Measurements from ENCODE around the gene VANGL2.
A peak's percentile ranks its signal among the peaks of the same experiment; 100 is the strongest.

VANGL2 gene

DNA sequence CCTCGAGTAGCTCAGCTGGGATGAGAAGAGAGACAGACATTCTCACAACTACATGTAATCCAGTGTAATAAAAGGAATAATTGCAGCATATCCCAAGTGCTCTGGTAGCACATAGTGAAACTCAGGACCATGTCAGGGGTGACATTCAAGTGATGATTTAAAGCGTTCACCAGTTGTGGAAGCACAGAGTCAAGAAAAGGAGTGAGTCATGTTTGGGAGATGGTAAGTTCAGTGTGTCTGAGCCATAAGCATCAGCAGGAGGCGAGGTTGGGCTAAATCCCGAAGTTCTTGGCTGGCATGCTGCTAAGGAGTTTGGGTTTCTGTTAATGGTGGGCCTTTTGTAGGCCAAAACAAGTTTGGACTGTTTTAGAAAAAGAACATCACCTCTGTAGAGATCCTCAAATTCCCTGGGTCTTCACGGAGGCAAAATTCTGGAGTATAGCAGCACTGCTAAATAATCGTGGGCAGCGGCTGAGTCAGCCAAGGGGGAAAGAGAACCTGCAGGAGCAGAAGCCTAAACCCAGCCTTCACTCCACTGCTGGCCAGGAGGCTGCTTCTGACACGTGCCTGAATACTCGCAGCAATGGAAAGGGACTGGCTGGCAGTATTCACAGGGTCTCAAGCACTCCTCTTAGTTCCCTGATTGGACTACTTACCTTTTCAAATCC, 40.7 kb upstream of the VANGL2 start:
- no peaks in the 10 kb centered on the region for H3K27me3 ChIP-seq (ENCODE audit: insufficient read depth, insufficient read length)
- H3K36me3 ChIP-seq (ENCODE audit: insufficient read depth, insufficient read length, low read length) = peaks cover 65% of the 10 kb centered on the region
- peaks cover 23% of the 10 kb centered on the region for H3K4me1 ChIP-seq (ENCODE audit: insufficient read depth, insufficient read length)
- no peak for DNase-seq (ENCODE audit: low read depth, low spot score)
- H3K4me3 ChIP-seq (ENCODE audit: insufficient read length, low read depth) = no peak overlapping the region
- no peak for TF ChIP-seq SUZ12 (IDR thresholded peaks at IDR 0.05; ENCODE audit: extremely low read depth, insufficient read depth, insufficient read length)
- TF ChIP-seq ZNF274 (IDR thresholded peaks at IDR 0.05; ENCODE audit: low read depth, low read length) = no peak
- TF ChIP-seq YY1 (IDR thresholded peaks at IDR 0.05; ENCODE audit: insufficient read depth, insufficient read length) = no peak
- peak overlapping the region; percentile 6 for H3K9ac ChIP-seq (ENCODE audit: insufficient read length, low read depth)
- no peaks in the 10 kb centered on the region for H3K9me3 ChIP-seq (ENCODE audit: insufficient read depth, low read length)

DNA sequence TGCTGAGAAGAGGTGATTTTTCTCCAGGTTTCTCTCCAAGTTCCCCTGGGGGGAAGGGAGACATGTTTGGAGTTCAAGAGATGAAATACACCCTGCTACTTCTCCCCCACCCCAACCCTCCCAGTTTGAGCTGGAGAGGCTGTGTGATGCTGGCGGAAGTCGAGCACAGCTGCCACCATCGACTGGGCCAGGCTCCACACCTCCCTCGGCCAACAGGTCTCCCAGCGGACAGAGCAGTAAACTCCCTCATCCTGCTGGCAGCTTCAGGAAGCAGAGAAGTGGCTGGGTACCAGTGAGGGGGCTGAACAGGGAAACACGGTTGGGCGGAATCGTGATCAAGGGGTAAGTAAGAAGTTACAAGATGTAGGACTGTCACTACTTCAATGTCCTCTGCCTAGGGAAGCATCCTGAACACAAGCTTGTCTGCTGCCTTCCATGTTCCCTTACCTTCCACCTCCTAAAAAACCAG, 40.1 kb upstream of the VANGL2 start:
- no peak for DNase-seq (ENCODE audit: low read depth, low spot score)
- H3K36me3 ChIP-seq (ENCODE audit: insufficient read depth, insufficient read length, low read length) = peaks cover 59% of the 10 kb centered on the region

DNA sequence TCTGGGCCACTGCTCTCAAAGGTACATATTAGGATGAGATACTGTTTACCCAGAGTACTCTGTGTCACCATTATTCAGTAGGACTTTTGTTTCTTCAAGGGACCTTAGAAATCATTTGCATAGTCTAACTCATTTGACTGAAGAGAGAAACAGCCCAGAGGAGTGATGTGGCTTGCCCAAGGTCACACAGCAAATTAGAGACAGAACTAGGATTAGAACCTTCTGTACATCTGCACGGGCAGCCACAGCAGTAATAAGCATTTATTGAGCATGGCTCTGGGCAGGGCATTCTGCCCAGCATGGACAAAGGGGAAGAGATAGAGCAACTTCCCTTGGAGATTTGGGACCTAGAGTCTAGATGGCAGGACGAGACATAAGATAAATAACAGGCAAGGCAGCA, 39.2 kb upstream of the VANGL2 start:
- no peak for DNase-seq (ENCODE audit: low read depth, low spot score)
- Histone ChIP-seq H3K4me1 (ENCODE audit: insufficient read depth, insufficient read length) (peaks cover 23% of the 10 kb centered on the region), H3K27me3 (ENCODE audit: insufficient read depth, insufficient read length) (no peaks in the 10 kb centered on the region), H3K4me3 (ENCODE audit: insufficient read length, low read depth) (no peak overlapping the region), H3K9ac (ENCODE audit: insufficient read length, low read depth) (no peak overlapping the region), H3K36me3 (ENCODE audit: insufficient read depth, insufficient read length, low read length) (peaks cover 50% of the 10 kb centered on the region), H3K9me3 (ENCODE audit: insufficient read depth, low read length) (no peaks in the 10 kb centered on the region)
- TF ChIP-seq YY1 (IDR thresholded peaks at IDR 0.05; ENCODE audit: insufficient read depth, insufficient read length) = no peak
- TF ChIP-seq SUZ12 (IDR thresholded peaks at IDR 0.05; ENCODE audit: extremely low read depth, insufficient read depth, insufficient read length) = no peak
- TF ChIP-seq ZNF274 (IDR thresholded peaks at IDR 0.05; ENCODE audit: low read depth, low read length) = no peak

More for the DNA sequence above, 40.1 kb upstream of the VANGL2 start:
- Histone ChIP-seq H3K9ac (ENCODE audit: insufficient read length, low read depth) (no peak overlapping the region), H3K27me3 (ENCODE audit: insufficient read depth, insufficient read length) (no peaks in the 10 kb centered on the region), H3K9me3 (ENCODE audit: insufficient read depth, low read length) (no peaks in the 10 kb centered on the region), H3K4me1 (ENCODE audit: insufficient read depth, insufficient read length) (peaks cover 23% of the 10 kb centered on the region), H3K4me3 (ENCODE audit: insufficient read length, low read depth) (no peak overlapping the region)
- TF ChIP-seq SUZ12 (IDR thresholded peaks at IDR 0.05; ENCODE audit: extremely low read depth, insufficient read depth, insufficient read length) = no peak

DNA sequence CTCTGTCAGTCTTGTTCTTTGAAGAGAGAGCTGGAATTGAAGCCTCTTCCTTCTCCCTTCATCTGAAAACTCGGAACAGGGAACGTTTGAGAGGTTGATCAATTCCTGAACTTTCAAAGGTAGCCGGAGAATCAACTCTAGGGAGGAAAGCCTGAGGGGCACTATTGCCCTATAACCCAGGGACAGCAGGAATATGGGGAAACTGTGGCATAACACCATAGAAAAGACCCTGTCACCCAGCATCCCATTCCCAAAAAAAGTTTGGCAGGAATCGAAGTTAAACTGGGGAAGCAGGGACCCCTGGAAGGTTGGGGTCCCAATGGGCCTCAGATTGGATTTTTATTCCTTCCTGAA, 38.6 kb upstream of the VANGL2 start:
- Histone ChIP-seq H3K36me3 (ENCODE audit: insufficient read depth, insufficient read length, low read length) (peaks cover 44% of the 10 kb centered on the region), H3K4me1 (ENCODE audit: insufficient read depth, insufficient read length) (peaks cover 23% of the 10 kb centered on the region), H3K9ac (ENCODE audit: insufficient read length, low read depth) (peak overlapping the region; percentile 43), H3K27me3 (ENCODE audit: insufficient read depth, insufficient read length) (no peaks in the 10 kb centered on the region), H3K4me3 (ENCODE audit: insufficient read length, low read depth) (no peak overlapping the region), H3K9me3 (ENCODE audit: insufficient read depth, low read length) (no peaks in the 10 kb centered on the region)
- TF ChIP-seq SUZ12 (IDR thresholded peaks at IDR 0.05; ENCODE audit: extremely low read depth, insufficient read depth, insufficient read length) (no peak), YY1 (IDR thresholded peaks at IDR 0.05; ENCODE audit: insufficient read depth, insufficient read length) (no peak), ZNF274 (IDR thresholded peaks at IDR 0.05; ENCODE audit: low read depth, low read length) (no peak)
- no peak for DNase-seq (ENCODE audit: low read depth, low spot score)

DNA sequence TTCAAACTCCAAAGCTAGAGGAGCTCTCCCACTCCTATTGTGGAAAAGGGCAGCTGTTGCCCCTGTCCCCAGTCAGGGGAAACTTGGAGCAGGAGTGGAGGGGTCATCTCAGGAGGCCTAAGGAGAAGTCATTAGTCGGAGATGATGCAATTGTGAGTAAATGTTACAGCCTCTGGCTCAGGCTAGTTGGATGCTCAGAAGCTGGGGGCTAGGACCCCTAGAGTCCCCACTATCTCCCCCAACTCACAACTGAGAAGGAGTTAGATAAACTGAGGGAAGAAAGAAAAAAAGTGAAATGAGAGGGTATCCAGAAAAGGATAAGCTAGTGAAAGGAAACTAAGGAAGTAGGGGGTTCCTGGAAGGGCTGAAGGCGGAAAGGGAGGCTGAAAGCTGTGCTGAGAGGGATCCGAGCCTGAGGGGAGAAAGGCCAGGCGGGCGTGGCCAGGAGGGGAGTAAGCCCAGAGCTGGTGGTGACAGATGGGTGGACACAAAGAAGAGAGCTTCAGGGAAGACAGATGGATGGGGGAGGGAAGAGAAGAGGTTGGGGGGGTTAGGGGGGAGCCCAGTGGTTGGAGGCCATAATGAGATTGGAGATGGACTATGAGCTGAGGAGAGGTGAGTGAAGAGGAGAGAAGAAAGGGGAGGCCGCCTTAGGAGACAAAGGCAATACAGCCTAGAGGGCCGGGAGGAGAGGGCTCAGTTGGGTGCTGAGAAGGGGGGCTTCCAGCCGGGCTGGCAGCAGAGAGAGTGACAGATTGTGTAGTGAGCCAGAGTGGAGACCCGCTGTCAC, 38.0 kb upstream of the VANGL2 start:
- no peak for DNase-seq (ENCODE audit: low read depth, low spot score)
- no peaks in the 10 kb centered on the region for H3K27me3 ChIP-seq (ENCODE audit: insufficient read depth, insufficient read length)
- peak overlapping the region; percentile 61 for H3K9ac ChIP-seq (ENCODE audit: insufficient read length, low read depth)
- H3K4me1 ChIP-seq (ENCODE audit: insufficient read depth, insufficient read length) = peaks cover 23% of the 10 kb centered on the region
- TF ChIP-seq SUZ12 (IDR thresholded peaks at IDR 0.05; ENCODE audit: extremely low read depth, insufficient read depth, insufficient read length) (no peak), ZNF274 (IDR thresholded peaks at IDR 0.05; ENCODE audit: low read depth, low read length) (no peak), YY1 (IDR thresholded peaks at IDR 0.05; ENCODE audit: insufficient read depth, insufficient read length) (no peak)
- peaks cover 38% of the 10 kb centered on the region for H3K36me3 ChIP-seq (ENCODE audit: insufficient read depth, insufficient read length, low read length)
- no peak overlapping the region for H3K4me3 ChIP-seq (ENCODE audit: insufficient read length, low read depth)
- H3K9me3 ChIP-seq (ENCODE audit: insufficient read depth, low read length) = no peaks in the 10 kb centered on the region

DNA sequence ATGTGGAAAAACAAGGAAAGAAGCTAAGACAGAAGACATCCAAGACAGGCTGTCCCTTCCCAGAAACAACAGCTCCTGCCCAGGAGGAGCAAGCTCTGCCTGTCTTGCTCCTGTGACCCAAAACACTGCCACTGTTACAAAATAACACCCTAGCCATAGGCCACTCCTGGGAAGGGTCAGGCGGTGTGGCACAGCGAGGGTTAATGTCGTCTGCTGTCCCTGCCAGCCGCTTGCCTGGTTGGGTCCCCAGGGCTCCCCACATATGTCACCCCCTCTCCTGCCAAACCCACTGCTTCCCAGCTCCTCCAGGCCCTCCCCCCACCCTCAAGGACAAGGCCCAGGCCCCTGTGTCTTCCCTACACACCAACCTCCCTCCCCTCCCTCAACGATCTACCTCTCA, 37.4 kb upstream of the VANGL2 start:
- Histone ChIP-seq H3K36me3 (ENCODE audit: insufficient read depth, insufficient read length, low read length) (peaks cover 32% of the 10 kb centered on the region), H3K9me3 (ENCODE audit: insufficient read depth, low read length) (no peaks in the 10 kb centered on the region), H3K9ac (ENCODE audit: insufficient read length, low read depth) (peak overlapping the region; percentile 61), H3K27me3 (ENCODE audit: insufficient read depth, insufficient read length) (no peaks in the 10 kb centered on the region), H3K4me3 (ENCODE audit: insufficient read length, low read depth) (no peak overlapping the region), H3K4me1 (ENCODE audit: insufficient read depth, insufficient read length) (peaks cover 23% of the 10 kb centered on the region)
- TF ChIP-seq ZNF274 (IDR thresholded peaks at IDR 0.05; ENCODE audit: low read depth, low read length) (no peak), YY1 (IDR thresholded peaks at IDR 0.05; ENCODE audit: insufficient read depth, insufficient read length) (no peak), SUZ12 (IDR thresholded peaks at IDR 0.05; ENCODE audit: extremely low read depth, insufficient read depth, insufficient read length) (no peak)
- DNase-seq (ENCODE audit: low read depth, low spot score) = no peak

DNA sequence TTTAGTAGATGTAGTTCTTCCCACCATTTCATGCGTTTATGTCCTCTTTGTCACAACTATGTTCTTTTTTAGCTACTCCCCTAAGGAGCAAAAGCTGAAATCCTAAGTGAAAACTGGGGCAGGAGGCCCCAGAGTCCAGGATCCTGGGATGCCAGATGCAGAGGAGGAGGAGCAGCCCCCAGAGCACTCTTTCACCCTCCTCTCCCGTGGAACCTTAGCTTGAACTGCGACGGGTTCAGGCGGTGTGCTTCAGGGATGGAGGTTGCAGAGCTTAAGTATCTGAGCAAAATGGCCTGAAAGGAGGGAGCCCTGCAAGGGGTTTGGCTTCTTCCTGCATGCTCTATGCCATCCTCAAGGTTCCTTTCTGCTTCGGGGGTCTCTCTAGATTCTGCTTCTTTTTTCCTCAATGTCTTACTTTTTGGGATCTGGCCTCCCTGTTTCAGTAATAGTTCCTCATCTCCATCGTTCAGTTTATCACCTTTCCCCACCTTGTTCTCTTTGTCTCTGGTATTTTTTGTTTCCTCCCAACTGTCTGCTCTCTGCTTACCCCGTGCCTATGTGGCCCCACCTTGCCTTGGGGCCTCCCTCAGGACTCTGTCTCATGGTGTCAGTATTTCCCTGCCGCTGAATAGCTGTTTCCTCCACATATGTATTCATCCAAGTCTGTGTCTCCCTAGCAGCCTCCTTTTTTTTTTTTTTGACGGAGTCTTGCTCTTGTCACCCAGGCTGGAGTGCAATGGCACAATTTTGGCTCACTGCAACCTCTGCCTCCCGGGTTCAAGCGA, 36.2 kb upstream of the VANGL2 start:
- H3K9ac ChIP-seq (ENCODE audit: insufficient read length, low read depth) = peak overlapping the region; percentile 22
- TF ChIP-seq ZNF274 (IDR thresholded peaks at IDR 0.05; ENCODE audit: low read depth, low read length) (no peak), SUZ12 (IDR thresholded peaks at IDR 0.05; ENCODE audit: extremely low read depth, insufficient read depth, insufficient read length) (no peak), YY1 (IDR thresholded peaks at IDR 0.05; ENCODE audit: insufficient read depth, insufficient read length) (no peak)
- no peak for DNase-seq (ENCODE audit: low read depth, low spot score)
- no peaks in the 10 kb centered on the region for H3K27me3 ChIP-seq (ENCODE audit: insufficient read depth, insufficient read length)
- H3K9me3 ChIP-seq (ENCODE audit: insufficient read depth, low read length) = no peaks in the 10 kb centered on the region
- H3K4me1 ChIP-seq (ENCODE audit: insufficient read depth, insufficient read length) = peaks cover 23% of the 10 kb centered on the region
- H3K36me3 ChIP-seq (ENCODE audit: insufficient read depth, insufficient read length, low read length) = peaks cover 25% of the 10 kb centered on the region
- H3K4me3 ChIP-seq (ENCODE audit: insufficient read length, low read depth) = no peak overlapping the region
